Hepatocyte (in vitro differentiated cells): ENCODE measurements around the gene TMEM106C. TPM values are rescaled to one million over a fixed set of nuclear protein-coding genes. Genes with fewer than 3 reads are reported as not detected.

ENCODE experiments used
- DNase-seq: peaks from one replicate; pipeline ENCODE4 v3.0.0-alpha.2; 2016; ENCODE audit warnings: low spot score
- H2AFZ ChIP-seq: fragments of 200-600 bp; sonication (generic); 2 replicates; pipeline ENCODE4 v1.6.0; 2016; ENCODE audit warnings: antibody characterized with exemption, mild to moderate bottlenecking
- H3K27ac ChIP-seq: fragments of 200-600 bp; sonication (generic); 2 replicates; pipeline ENCODE4 v1.5.1; 2016; ENCODE audit warnings: mild to moderate bottlenecking
- H3K27me3 ChIP-seq: fragments of 200-600 bp; sonication (generic); 2 replicates; pipeline ENCODE4 v1.6.1; 2016
- H3K36me3 ChIP-seq: fragments of 200-600 bp; sonication (generic); replicated peaks from 2 replicates; pipeline ENCODE4 v1.5.1; 2016; ENCODE audit warnings: low read depth; ENCODE audit not compliant: insufficient read depth
- H3K4me1 ChIP-seq: fragments of 200-600 bp; sonication (generic); 2 replicates; pipeline ENCODE4 v1.5.1; 2016; ENCODE audit warnings: mild to moderate bottlenecking, moderate library complexity; ENCODE audit not compliant: insufficient read depth
- H3K4me2 ChIP-seq: fragments of 200-600 bp; sonication (generic); 2 replicates; pipeline ENCODE4 v1.6.0; 2016
- H3K4me3 ChIP-seq: fragments of 200-600 bp; sonication (generic); 2 replicates; pipeline ENCODE4 v1.5.1; 2016; ENCODE audit warnings: mild to moderate bottlenecking
- H3K79me2 ChIP-seq: fragments of 200-600 bp; sonication (generic); 2 replicates; pipeline ENCODE4 v1.6.0; 2017; ENCODE audit warnings: mild to moderate bottlenecking
- H3K9me2 ChIP-seq: fragments of 200-600 bp; sonication (generic); replicated peaks from 2 replicates; pipeline ENCODE4 v1.6.0; 2017; ENCODE audit warnings: mild to moderate bottlenecking; ENCODE audit not compliant: insufficient read depth
- H3K9me3 ChIP-seq: fragments of 200-600 bp; sonication (generic); 2 replicates; pipeline ENCODE4 v1.5.1; 2016; ENCODE audit warnings: low read depth, mild to moderate bottlenecking
- H4K20me1 ChIP-seq: fragments of 200-600 bp; sonication (generic); 2 replicates; pipeline ENCODE4 v1.6.0; 2016; ENCODE audit warnings: mild to moderate bottlenecking; ENCODE audit not compliant: insufficient read depth, poor library complexity, severe bottlenecking
- CTCF ChIP-seq: fragments of 200-600 bp; sonication (generic); IDR thresholded peaks from 2 replicates; pipeline ENCODE4 v1.5.1; 2016; ENCODE audit warnings: antibody characterized with exemption, mild to moderate bottlenecking; ENCODE audit not compliant: poor library complexity
- EZH2 ChIP-seq: fragments of 200-600 bp; sonication (generic); IDR thresholded peaks from 2 replicates; pipeline ENCODE4 v1.6.1; 2016; ENCODE audit warnings: antibody characterized with exemption, mild to moderate bottlenecking, borderline replicate concordance
- EZH2phosphoT487 ChIP-seq: fragments of 200-600 bp; sonication (generic); IDR thresholded peaks from one replicate; pipeline ENCODE4 v1.6.1; 2018; ENCODE audit warnings: antibody characterized with exemption, mild to moderate bottlenecking, low read depth, moderate library complexity; ENCODE audit not compliant: unreplicated experiment, severe bottlenecking
- WGBS: methylation state at CpG from one replicate; pipeline ENCODE4 v1.1.6; 2016; ENCODE audit warnings: low lambda C conversion rate; ENCODE audit errors: missing lambda C conversion rate; 5-methylcytosine and 5-hydroxymethylcytosine counted together
- polyA plus RNA-seq: library from polyadenylated mRNA; unstranded; fragments of >200 nt; fragmentation: Nextera tagmentation; extraction: Ambion mirVana; gene quantifications from 2 replicates; pipeline ENCODE4 v1.2.1, GENCODE V29; 2016
- total RNA-seq: library from RNA; depleted of rRNA; stranded (reverse); fragments of >200 nt; gene quantifications from 2 replicates; pipeline ENCODE4 v1.2.3, GENCODE V29; 2014

TMEM106C gene
- total and polyA plus RNA-seq, 2 experiments from 2014 or later: 101 to 113 TPM

- Histone ChIP-seq H3K9me3 (no peaks in the 10 kb centered on the region), H3K27me3 (peaks cover 18% of the 10 kb centered on the region), H3K4me1 (no peaks in the 10 kb centered on the region), H2AFZ (no peak overlapping the region), H3K36me3 (no peaks in the 10 kb centered on the region), H3K79me2 (no peaks in the 10 kb centered on the region), H3K4me2 (no peak overlapping the region), H3K9me2 (no peaks in the 10 kb centered on the region), H4K20me1 (no peaks in the 10 kb centered on the region), H3K4me3 (no peak overlapping the region), H3K27ac (no peak overlapping the region)
- WGBS: 73% methylated on average over 7 of the region's 7 CpGs
- DNase-seq: no peak
- TF ChIP-seq EZH2: no peak
- no peak for TF ChIP-seq EZH2phosphoT487
- no peak for TF ChIP-seq CTCF
These were observed 47.1 kb downstream of the TMEM106C start for GRCh38 chr12:48010366-48010970.

- no peak for TF ChIP-seq EZH2phosphoT487
- no peak for TF ChIP-seq CTCF
- TF ChIP-seq EZH2: no peak
- no peaks in the 10 kb centered on the region for H3K36me3 ChIP-seq
- H3K4me1 ChIP-seq: no peaks in the 10 kb centered on the region
- no peaks in the 10 kb centered on the region for H3K9me2 ChIP-seq
- no peaks in the 10 kb centered on the region for H3K79me2 ChIP-seq
- no peak overlapping the region for H2AFZ ChIP-seq
- H3K4me3 ChIP-seq: no peak overlapping the region
- H3K27ac ChIP-seq: no peak overlapping the region
- H4K20me1 ChIP-seq: no peaks in the 10 kb centered on the region
- 79% methylated on average over 8 of the region's 8 CpGs for WGBS
- no peaks in the 10 kb centered on the region for H3K9me3 ChIP-seq
- peaks cover 7% of the 10 kb centered on the region for H3K27me3 ChIP-seq
- DNase-seq: no peak
- H3K4me2 ChIP-seq: no peak overlapping the region
These were observed 48.7 kb downstream of the TMEM106C start for GRCh38 chr12:48012070-48012469.

GRCh38 chr12:48013287-48013686, 49.9 kb downstream of the TMEM106C start:
- peaks cover 6% of the 10 kb centered on the region for H3K27me3 ChIP-seq

More at GRCh38 chr12:48013287-48013686, 49.9 kb downstream of the TMEM106C start:
- Histone ChIP-seq H3K9me3 (no peaks in the 10 kb centered on the region), H3K4me2 (no peak overlapping the region), H3K79me2 (no peaks in the 10 kb centered on the region), H3K27ac (no peak overlapping the region), H3K4me3 (no peak overlapping the region), H3K9me2 (no peaks in the 10 kb centered on the region), H2AFZ (no peak overlapping the region), H4K20me1 (no peaks in the 10 kb centered on the region), H3K36me3 (no peaks in the 10 kb centered on the region), H3K4me1 (peaks cover 7% of the 10 kb centered on the region)
- 77% methylated on average over 2 of the region's 2 CpGs for WGBS
- no peak for DNase-seq
- TF ChIP-seq CTCF: no peak
